ENCODE data around the gene CAMKV. TPM values are rescaled to one million over a fixed set of nuclear protein-coding genes. Genes with fewer than 3 reads are reported as not detected.
A peak's percentile ranks its signal among the peaks of the same experiment; 100 is the strongest.

The CAMKV gene
- total and polyA plus RNA-seq, 2 of the 8 experiments (the other 6 are each of a cell fraction or from before 2014, with no cell fraction given) = 56.3 to 66.4 TPM

- Histone ChIP-seq H3K18ac (ENCODE audit: extremely low read depth, low read length) (peak within 1 kb of the TSS; percentile 92), H3K56ac (replicated peaks; ENCODE audit: insufficient read length, low read depth, low read length) (no peak within 1 kb of the TSS), H3K79me2 (ENCODE audit: control insufficient read depth in 1 of 2, insufficient read depth in 2 of 2, low read length in 2 of 2) (peaks cover 2 to 14% of the 10 kb centered on the region in 2 experiments; a peak in 3 of 4 replicates), H2AK5ac (ENCODE audit: low read depth, low read length) (no peak within 1 kb of the TSS), H4K5ac (ENCODE audit: insufficient read length, low read depth, low read length) (peak within 1 kb of the TSS; percentile 85), H3K9me3 (ENCODE audit: insufficient read depth in 2 of 2, low read depth in 1 of 2, low read length in 1 of 2) (no peaks in the 10 kb centered on the region), H4K8ac (ENCODE audit: extremely low read depth, insufficient read depth, low read length) (peak within 1 kb of the TSS; percentile 88), H3K14ac (ENCODE audit: insufficient read length) (peak within 1 kb of the TSS; percentile 98), H3K4me1 (replicated peaks in 1 of 4; ENCODE audit: control insufficient read depth in 3 of 4, insufficient read depth in 4 of 4, low read length in 3 of 4) (peaks cover 0 to 7% (median 4%) of the 10 kb centered on the region in 4 experiments; a peak in 6 of 7 replicates), H3K23me2 (ENCODE audit: low read depth, low read length) (peaks cover 6% of the 10 kb centered on the region), H2AFZ (ENCODE audit: low read length) (peak within 1 kb of the TSS; percentile 81), H4K91ac (replicated peaks; ENCODE audit: insufficient read length, low read length) (peak within 1 kb of the TSS; percentile 78), H3K79me1 (ENCODE audit: low read depth, low read length) (peaks cover 3% of the 10 kb centered on the region; the same call in 1 of the 2 replicates), H2BK20ac (ENCODE audit: low read length) (no peak within 1 kb of the TSS), H3K4me3 (ENCODE audit: extremely low read depth in 1 of 4, insufficient read depth in 2 of 4, low read depth in 3 of 4, low read length in 4 of 4) (peak within 1 kb of the TSS; percentile 79 to 96 (median 84)), H3K27ac (ENCODE audit: low read depth, low read length) (peak within 1 kb of the TSS; percentile 13; the same call in 1 of the 2 replicates), H2BK12ac (ENCODE audit: low read depth, low read length) (no peak within 1 kb of the TSS), H3K27me3 (replicated peaks in 1 of 4; ENCODE audit: control insufficient read depth in 3 of 4, extremely low read depth in 1 of 4, insufficient read depth in 3 of 4, low read length in 3 of 4) (no peaks in the 10 kb centered on the region), H2BK120ac (replicated peaks; ENCODE audit: low read depth, low read length) (no peak within 1 kb of the TSS), H3K23ac (ENCODE audit: insufficient read length) (no peak within 1 kb of the TSS), H3K4me2 (ENCODE audit: insufficient read depth in 1 of 2, low read depth in 2 of 2, low read length in 2 of 2) (peak within 1 kb of the TSS; percentile 90 to 93), H3K9ac (replicated peaks in 1 of 4; ENCODE audit: extremely low read depth in 1 of 4, low read depth in 3 of 4, low read length in 3 of 4) (peak within 1 kb of the TSS; percentile 70 to 89 (median 76)), H3K4ac (replicated peaks; ENCODE audit: insufficient read length, low read depth, low read length) (no peak within 1 kb of the TSS), H2BK15ac (ENCODE audit: low read length) (no peak within 1 kb of the TSS), H4K20me1 (replicated peaks in 1 of 2; ENCODE audit: control insufficient read depth in 1 of 2, insufficient read depth in 2 of 2, low read length in 2 of 2) (peaks cover 0 to 4% of the 10 kb centered on the region in 2 experiments), H2BK5ac (ENCODE audit: low read depth, low read length) (peak within 1 kb of the TSS; percentile 48; the same call in 1 of the 2 replicates), H3K36me3 (ENCODE audit: control insufficient read depth in 2 of 4, insufficient read depth in 4 of 4, low read length in 3 of 4) (peaks cover 7 to 17% (median 11%) of the 10 kb centered on the region in 4 experiments; a peak in 5 of 8 replicates)
- DNase-seq (ENCODE audit: low read depth in 1 of 2, low spot score in 2 of 2) (peak; percentile 83 to 99), FAIRE-seq (peak; percentile 97)
- POLR2A ChIA-PET (ENCODE audit: partially characterized antibody) = interaction anchor here (0.7 to 6.4 kb wide), 14 partner anchors 8 to 136 kb away, joined by 3 to 33 read pairs (median 4); partner anchors contain the start of gene CAMKV
- 9% methylated on average over 46 of the region's 52 CpGs; no CpG with 5 or more reads in 1 of the 2 experiments for WGBS, 2 experiments (ENCODE audit: extremely low coverage in 1 of 2, insufficient coverage in 1 of 2, insufficient read length in 1 of 2, insufficient replicate concordance in 2 of 2, low coverage in 1 of 2, low lambda C conversion rate in 2 of 2, missing lambda C conversion rate in 1 of 2)
- CTCF ChIA-PET (ENCODE audit: partially characterized antibody) = interaction anchor here (0.7 to 6.1 kb wide), 8 partner anchors 12 to 156 kb away, joined by 3 to 55 read pairs (median 4); partner anchors contain the start of gene MON1A
- TF ChIP-seq CBX8 (IDR thresholded peaks at IDR 0.05; ENCODE audit: borderline replicate concordance, low read depth, low read length) = no peak
- peak; percentile 58; the same call in 1 of the 2 replicates for TF ChIP-seq CHD2 (IDR thresholded peaks at IDR 0.05; ENCODE audit: low read length)
- peak; percentile 81 for TF ChIP-seq TBP (IDR thresholded peaks at IDR 0.05; ENCODE audit: low read depth, low read length)
- no peak; the same call in 1 of the 2 replicates for TF ChIP-seq RBBP5 (IDR thresholded peaks at IDR 0.05; ENCODE audit: borderline replicate concordance, low read depth, low read length)
- peak; percentile 72 for TF ChIP-seq KDM4A (IDR thresholded peaks at IDR 0.05; ENCODE audit: low read depth, low read length, severe bottlenecking)
- TF ChIP-seq CHD1 (IDR thresholded peaks at IDR 0.05; ENCODE audit: low read depth, low read length) = no peak
- no peak for TF ChIP-seq ATF3 (IDR thresholded peaks at IDR 0.05; ENCODE audit: insufficient read depth, low read depth, low read length)
- no peak for TF ChIP-seq MAFK (IDR thresholded peaks at IDR 0.05; ENCODE audit: low read depth, low read length)
- peak; percentile 88 for TF ChIP-seq POLR2AphosphoS5 (IDR thresholded peaks at IDR 0.05; ENCODE audit: low read depth, low read length)
- no peak for TF ChIP-seq SIX5 (IDR thresholded peaks at IDR 0.05; ENCODE audit: low read depth, low read length)
- peak; percentile 31; the same call in 1 of the 2 replicates for TF ChIP-seq SP2 (IDR thresholded peaks at IDR 0.05; ENCODE audit: low read length)
Observed at GRCh38 chr3:49856181-49857005, 13.3 kb downstream of the CAMKV start, which contains the start of gene TRAIP. Gene TRAIP (minus strand): TSS chr3:49856564. CDS start chr3:49856453, 111 bp downstream.
